GM12874 (cell line): ENCODE measurements around the gene PARD6A.

Experiments
- TF ChIP-seq, protein P1 (sequence below): IDR thresholded peaks from 2 replicates; pipeline ENCODE4 v1.5.1; 2011; ENCODE audit warnings: low read depth, mild to moderate bottlenecking, control low read depth, low read length, moderate library complexity; ENCODE audit not compliant: insufficient read depth

PARD6A gene

DNA sequence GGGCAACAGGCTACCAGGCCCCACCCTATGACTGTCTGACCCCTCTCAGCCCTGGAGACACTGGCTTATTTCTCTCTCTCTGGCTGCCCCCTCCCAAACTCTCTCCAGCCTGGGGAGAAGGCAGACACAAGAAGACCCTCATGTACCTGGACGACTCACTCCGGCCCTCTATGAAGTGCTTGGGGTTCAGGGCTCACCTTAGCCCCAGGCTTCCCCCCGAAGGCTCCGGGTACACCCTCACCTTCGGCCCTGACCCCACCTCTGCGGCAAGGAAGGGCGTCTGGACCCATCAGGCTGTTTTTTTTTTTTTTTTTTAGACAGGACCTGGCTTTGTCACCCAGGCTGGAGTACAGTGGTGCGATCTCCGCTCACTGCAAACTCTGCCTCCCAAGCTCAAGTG lies 16.7 kb upstream of the PARD6A start:
- TF ChIP-seq, protein P1, sequence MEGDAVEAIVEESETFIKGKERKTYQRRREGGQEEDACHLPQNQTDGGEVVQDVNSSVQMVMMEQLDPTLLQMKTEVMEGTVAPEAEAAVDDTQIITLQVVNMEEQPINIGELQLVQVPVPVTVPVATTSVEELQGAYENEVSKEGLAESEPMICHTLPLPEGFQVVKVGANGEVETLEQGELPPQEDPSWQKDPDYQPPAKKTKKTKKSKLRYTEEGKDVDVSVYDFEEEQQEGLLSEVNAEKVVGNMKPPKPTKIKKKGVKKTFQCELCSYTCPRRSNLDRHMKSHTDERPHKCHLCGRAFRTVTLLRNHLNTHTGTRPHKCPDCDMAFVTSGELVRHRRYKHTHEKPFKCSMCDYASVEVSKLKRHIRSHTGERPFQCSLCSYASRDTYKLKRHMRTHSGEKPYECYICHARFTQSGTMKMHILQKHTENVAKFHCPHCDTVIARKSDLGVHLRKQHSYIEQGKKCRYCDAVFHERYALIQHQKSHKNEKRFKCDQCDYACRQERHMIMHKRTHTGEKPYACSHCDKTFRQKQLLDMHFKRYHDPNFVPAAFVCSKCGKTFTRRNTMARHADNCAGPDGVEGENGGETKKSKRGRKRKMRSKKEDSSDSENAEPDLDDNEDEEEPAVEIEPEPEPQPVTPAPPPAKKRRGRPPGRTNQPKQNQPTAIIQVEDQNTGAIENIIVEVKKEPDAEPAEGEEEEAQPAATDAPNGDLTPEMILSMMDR, result no peak

DNA sequence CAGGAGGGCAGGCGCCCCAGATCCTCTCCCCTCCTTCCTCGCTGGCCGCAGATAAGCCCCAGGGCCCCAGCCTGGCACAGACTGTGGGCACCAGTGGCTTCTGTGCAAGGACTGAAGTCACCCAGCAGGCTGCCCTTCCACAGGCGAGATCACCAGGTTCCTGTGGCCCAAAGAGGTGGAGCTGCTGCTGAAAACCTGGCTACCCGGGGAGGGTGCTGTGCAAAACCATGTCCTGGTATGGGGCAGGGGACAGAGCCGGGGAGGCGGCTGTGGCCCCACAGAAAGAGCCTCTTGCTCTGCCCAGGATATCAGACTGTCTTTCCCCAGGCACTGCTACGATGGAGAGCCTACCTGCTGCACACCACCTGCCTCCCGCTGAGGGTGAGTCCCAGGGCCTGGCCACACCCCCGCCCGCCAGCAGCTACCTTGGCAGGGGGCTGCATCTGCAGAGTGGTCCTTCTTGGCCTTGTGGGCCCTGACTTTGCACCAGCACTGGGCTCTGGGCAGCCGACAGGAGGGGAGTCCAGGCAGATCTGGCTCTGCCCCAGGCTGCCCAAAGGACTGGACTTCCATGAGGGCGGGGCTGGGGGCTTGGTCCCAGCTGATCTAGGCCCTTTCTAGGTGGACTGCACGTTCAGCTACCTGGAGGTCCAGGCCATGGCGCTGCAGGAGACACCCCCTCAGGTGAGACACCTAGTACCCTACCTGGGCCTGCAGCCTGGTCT lies 15.2 kb upstream of the PARD6A start:
- TF ChIP-seq, protein P1, result no peak

DNA sequence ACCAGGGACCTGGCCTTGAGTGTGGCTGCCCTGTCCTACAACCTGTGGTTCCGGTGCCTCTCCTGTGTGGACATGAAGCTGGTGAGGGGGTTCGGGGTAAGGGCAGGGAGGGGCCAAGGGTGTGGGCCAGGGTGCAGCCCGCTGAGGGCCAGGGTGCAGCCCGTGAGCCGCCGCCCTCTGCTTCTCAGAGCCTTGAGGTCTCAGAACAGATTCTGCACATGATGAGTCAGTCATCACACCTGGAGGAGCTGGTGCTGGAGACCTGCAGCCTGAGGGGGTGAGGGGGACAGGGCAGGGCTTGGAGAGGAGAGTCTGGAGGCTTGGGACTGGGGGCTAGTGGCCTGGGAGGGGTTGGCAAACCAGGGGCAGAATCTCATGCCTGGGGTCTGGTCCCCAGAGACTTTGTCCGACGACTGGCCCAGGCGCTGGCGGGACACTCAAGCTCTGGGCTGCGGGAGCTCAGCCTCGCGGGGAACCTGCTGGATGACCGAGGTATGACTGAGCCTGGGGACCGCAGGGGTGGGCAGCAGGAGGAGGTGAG lies 13.6 kb upstream of the PARD6A start:
- TF ChIP-seq, protein P1, result no peak

DNA sequence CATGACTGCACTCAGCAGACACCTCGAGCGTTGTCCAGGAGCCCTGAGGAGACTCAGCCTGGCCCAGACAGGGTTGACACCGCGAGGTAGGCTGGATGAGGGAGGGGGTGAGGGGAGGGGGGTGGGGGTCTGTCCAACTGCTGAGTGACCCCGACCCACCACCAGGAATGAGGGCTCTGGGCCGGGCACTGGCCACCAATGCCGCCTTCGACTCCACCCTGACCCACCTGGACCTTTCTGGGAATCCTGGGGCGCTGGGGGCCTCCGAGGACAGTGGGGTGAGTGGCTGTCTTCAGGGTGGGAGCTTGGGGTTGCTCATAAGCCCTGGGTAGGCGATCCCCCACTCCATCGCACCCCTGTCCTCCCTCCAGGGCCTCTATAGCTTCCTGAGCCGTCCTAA lies 13.1 kb upstream of the PARD6A start:
- TF ChIP-seq, protein P1, result no peak

DNA sequence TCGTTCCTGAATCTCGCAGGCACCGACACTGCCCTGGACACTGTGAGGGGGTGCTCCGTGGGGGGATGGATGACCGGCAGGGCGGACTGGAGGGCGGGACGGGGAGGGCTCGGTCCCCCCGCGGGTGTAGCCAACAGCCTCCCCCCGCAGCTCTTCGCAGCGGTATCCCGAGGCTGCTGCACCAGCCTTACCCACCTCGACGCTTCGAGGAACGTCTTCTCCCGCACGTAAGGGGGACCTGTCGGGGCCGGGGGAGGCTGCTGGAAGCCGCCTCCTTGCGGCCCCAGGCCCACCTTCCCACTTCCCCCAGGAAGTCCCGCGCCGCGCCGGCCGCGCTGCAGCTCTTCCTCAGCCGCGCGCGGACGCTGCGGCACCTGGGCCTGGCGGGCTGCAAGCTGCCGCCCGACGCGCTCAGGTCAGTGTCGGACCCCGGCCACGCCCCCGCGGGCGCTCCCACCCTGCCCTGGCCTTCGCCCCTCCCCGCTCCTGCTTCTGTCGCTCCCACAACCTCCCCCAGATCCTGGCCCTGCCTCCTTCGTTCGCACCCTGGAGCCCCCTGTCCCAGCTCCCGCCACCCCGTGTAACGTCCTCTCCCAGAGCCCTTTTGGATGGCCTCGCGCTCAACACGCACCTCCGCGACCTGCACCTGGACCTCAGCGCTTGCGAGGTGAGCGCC lies 12.5 kb upstream of the PARD6A start:
- TF ChIP-seq, protein P1, result no peak

DNA sequence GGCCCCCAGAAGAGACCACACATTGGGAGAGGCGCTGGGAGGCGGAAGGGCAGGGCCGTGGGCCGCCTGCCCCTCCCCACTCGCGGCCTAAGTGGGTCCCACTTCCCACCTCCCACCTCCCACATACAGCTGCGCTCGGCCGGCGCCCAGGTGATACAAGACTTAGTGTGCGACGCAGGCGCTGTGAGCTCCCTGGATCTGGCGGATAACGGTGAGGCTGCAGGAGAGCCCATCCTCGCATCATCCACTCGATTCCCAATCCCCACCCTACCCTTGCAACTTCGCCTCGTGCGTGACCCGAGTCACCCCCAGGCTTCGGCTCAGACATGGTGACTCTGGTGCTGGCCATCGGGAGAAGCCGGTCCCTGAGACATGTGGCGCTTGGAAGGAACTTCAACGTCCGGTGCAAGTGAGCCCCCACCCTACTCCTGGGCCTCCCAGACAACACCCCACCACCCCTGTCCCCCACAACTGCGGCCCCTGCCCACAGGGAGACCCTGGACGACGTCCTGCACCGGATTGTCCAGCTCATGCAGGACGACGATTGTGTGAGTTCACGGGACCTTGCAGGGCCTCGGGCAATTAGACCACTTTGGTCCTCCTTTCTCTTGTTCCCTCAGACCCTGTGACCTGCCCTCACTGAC lies 11.9 kb upstream of the PARD6A start:
- TF ChIP-seq, protein P1, result no peak

DNA sequence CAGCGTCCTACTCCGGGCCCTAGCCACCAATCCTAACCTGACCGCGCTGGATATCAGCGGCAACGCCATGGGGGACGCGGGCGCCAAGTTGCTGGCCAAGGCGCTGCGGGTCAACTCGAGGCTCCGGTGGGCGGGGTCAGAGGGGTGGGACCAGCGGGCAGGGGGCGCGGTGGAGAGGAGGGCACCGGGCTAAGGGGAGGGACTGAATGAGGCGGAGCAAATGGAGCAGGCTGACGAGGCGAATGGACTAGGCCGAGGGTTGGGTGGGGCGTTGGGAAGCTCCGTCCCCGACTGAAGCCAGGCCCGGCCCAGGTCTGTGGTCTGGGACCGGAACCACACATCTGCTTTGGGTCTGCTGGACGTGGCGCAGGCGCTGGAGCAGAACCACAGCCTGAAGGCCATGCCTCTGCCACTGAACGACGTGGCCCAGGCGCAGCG lies 11.2 kb upstream of the PARD6A start:
- TF ChIP-seq, protein P1, result no peak
